ENCODE measurements around the gene IWS1. TPM values are rescaled to one million over a fixed set of nuclear protein-coding genes. Genes with fewer than 3 reads are reported as not detected.
"Not testable (repeated sequence)": the region's sequence is repeated elsewhere in the genome, so short reads cannot be mapped to it uniquely, and the experiment has no call there.

The IWS1 gene
- total and polyA plus RNA-seq, 2 experiments from 2014 or later, result 45.9 to 47.8 TPM

GRCh38 chr2:127574656-127575055, 48.4 kb upstream of the IWS1 start:
- no peak for DNase-seq (ENCODE audit: low spot score)
- Histone ChIP-seq H3K4me2 (no peak overlapping the region), H4K20me1 (ENCODE audit: insufficient read depth, poor library complexity, severe bottlenecking) (no peaks in the 10 kb centered on the region), H3K27ac (no peak overlapping the region), H3K36me3 (replicated peaks; ENCODE audit: insufficient read depth, low read depth) (no peaks in the 10 kb centered on the region), H3K9me3 (ENCODE audit: low read depth) (no peaks in the 10 kb centered on the region), H3K79me2 (no peaks in the 10 kb centered on the region), H3K9me2 (replicated peaks; ENCODE audit: insufficient read depth) (no peaks in the 10 kb centered on the region), H3K4me3 (no peak overlapping the region), H2AFZ (no peak overlapping the region), H3K4me1 (ENCODE audit: insufficient read depth) (peaks cover 3% of the 10 kb centered on the region), H3K27me3 (no peaks in the 10 kb centered on the region)
- TF ChIP-seq EZH2 (IDR thresholded peaks at IDR 0.05; ENCODE audit: borderline replicate concordance), result no peak
- no peak for TF ChIP-seq CTCF (IDR thresholded peaks at IDR 0.05; ENCODE audit: poor library complexity)
- TF ChIP-seq EZH2phosphoT487 (IDR thresholded peaks at IDR 0.05; ENCODE audit: low read depth, severe bottlenecking, unreplicated experiment), result no peak
- 97% methylated on average over 3 of the region's 3 CpGs for WGBS (ENCODE audit: low lambda C conversion rate, missing lambda C conversion rate)

- DNase-seq (ENCODE audit: low spot score), result no peak
- H3K79me2 ChIP-seq, result no peaks in the 10 kb centered on the region
- 96% methylated on average over 17 of the region's 17 CpGs for WGBS (ENCODE audit: low lambda C conversion rate, missing lambda C conversion rate)
- H3K36me3 ChIP-seq (replicated peaks; ENCODE audit: insufficient read depth, low read depth), result no peaks in the 10 kb centered on the region
- H4K20me1 ChIP-seq (ENCODE audit: insufficient read depth, poor library complexity, severe bottlenecking), result no peaks in the 10 kb centered on the region
- H3K27me3 ChIP-seq, result no peaks in the 10 kb centered on the region
- H2AFZ ChIP-seq, result no peak overlapping the region
- no peaks in the 10 kb centered on the region for H3K9me2 ChIP-seq (replicated peaks; ENCODE audit: insufficient read depth)
- peaks cover 3% of the 10 kb centered on the region for H3K4me1 ChIP-seq (ENCODE audit: insufficient read depth)
- H3K9me3 ChIP-seq (ENCODE audit: low read depth), result no peaks in the 10 kb centered on the region
- no peak overlapping the region for H3K4me2 ChIP-seq
- H3K27ac ChIP-seq, result no peak overlapping the region
- H3K4me3 ChIP-seq, result no peak overlapping the region
- TF ChIP-seq EZH2phosphoT487 (IDR thresholded peaks at IDR 0.05; ENCODE audit: low read depth, severe bottlenecking, unreplicated experiment) (no peak), CTCF (IDR thresholded peaks at IDR 0.05; ENCODE audit: poor library complexity) (no peak), EZH2 (IDR thresholded peaks at IDR 0.05; ENCODE audit: borderline replicate concordance) (no peak)
Observed at GRCh38 chr2:127573771-127574170, 47.5 kb upstream of the IWS1 start.

- WGBS (ENCODE audit: low lambda C conversion rate, missing lambda C conversion rate), result 90% methylated on average over 6 of the region's 6 CpGs
- Histone ChIP-seq H2AFZ (no peak overlapping the region), H3K36me3 (replicated peaks; ENCODE audit: insufficient read depth, low read depth) (no peaks in the 10 kb centered on the region), H3K4me1 (ENCODE audit: insufficient read depth) (peaks cover 3% of the 10 kb centered on the region), H3K9me2 (replicated peaks; ENCODE audit: insufficient read depth) (no peaks in the 10 kb centered on the region), H3K27ac (no peak overlapping the region), H3K4me3 (no peak overlapping the region), H4K20me1 (ENCODE audit: insufficient read depth, poor library complexity, severe bottlenecking) (no peaks in the 10 kb centered on the region), H3K9me3 (ENCODE audit: low read depth) (no peaks in the 10 kb centered on the region), H3K79me2 (no peaks in the 10 kb centered on the region), H3K27me3 (no peaks in the 10 kb centered on the region), H3K4me2 (no peak overlapping the region)
- no peak for DNase-seq (ENCODE audit: low spot score)
- TF ChIP-seq EZH2 (IDR thresholded peaks at IDR 0.05; ENCODE audit: borderline replicate concordance), result no peak
- TF ChIP-seq EZH2phosphoT487 (IDR thresholded peaks at IDR 0.05; ENCODE audit: low read depth, severe bottlenecking, unreplicated experiment), result no peak
- no peak for TF ChIP-seq CTCF (IDR thresholded peaks at IDR 0.05; ENCODE audit: poor library complexity)
Observed at GRCh38 chr2:127573298-127573697, 47.0 kb upstream of the IWS1 start.

- H3K4me2 ChIP-seq, result no peak overlapping the region
- no peak overlapping the region for H3K4me3 ChIP-seq
- no peaks in the 10 kb centered on the region for H3K79me2 ChIP-seq
- TF ChIP-seq EZH2phosphoT487 (IDR thresholded peaks at IDR 0.05; ENCODE audit: low read depth, severe bottlenecking, unreplicated experiment), result no peak
- no peak for TF ChIP-seq EZH2 (IDR thresholded peaks at IDR 0.05; ENCODE audit: borderline replicate concordance)
- TF ChIP-seq CTCF (IDR thresholded peaks at IDR 0.05; ENCODE audit: poor library complexity), result no peak
- 89% methylated on average over 5 of the region's 5 CpGs for WGBS (ENCODE audit: low lambda C conversion rate, missing lambda C conversion rate)
- no peaks in the 10 kb centered on the region for H3K9me3 ChIP-seq (ENCODE audit: low read depth)
- no peak overlapping the region for H3K27ac ChIP-seq
- no peak for DNase-seq (ENCODE audit: low spot score)
- H3K36me3 ChIP-seq (replicated peaks; ENCODE audit: insufficient read depth, low read depth), result no peaks in the 10 kb centered on the region
- H3K9me2 ChIP-seq (replicated peaks; ENCODE audit: insufficient read depth), result no peaks in the 10 kb centered on the region
- no peak overlapping the region for H2AFZ ChIP-seq
- no peaks in the 10 kb centered on the region for H4K20me1 ChIP-seq (ENCODE audit: insufficient read depth, poor library complexity, severe bottlenecking)
- peaks cover 3% of the 10 kb centered on the region for H3K4me1 ChIP-seq (ENCODE audit: insufficient read depth)
- H3K27me3 ChIP-seq, result no peaks in the 10 kb centered on the region
Observed at GRCh38 chr2:127572841-127573240, 46.6 kb upstream of the IWS1 start.

GRCh38 chr2:127572352-127572751, 46.1 kb upstream of the IWS1 start:
- not testable (repeated sequence) for H3K9me3 ChIP-seq (ENCODE audit: low read depth); H3K27me3 ChIP-seq; H4K20me1 ChIP-seq (ENCODE audit: insufficient read depth, poor library complexity, severe bottlenecking); H3K27ac ChIP-seq; H3K9me2 ChIP-seq (replicated peaks; ENCODE audit: insufficient read depth); H3K36me3 ChIP-seq (replicated peaks; ENCODE audit: insufficient read depth, low read depth); H3K4me1 ChIP-seq (ENCODE audit: insufficient read depth); H3K4me2 ChIP-seq; H2AFZ ChIP-seq; H3K79me2 ChIP-seq; DNase-seq (ENCODE audit: low spot score); H3K4me3 ChIP-seq
- WGBS (ENCODE audit: low lambda C conversion rate, missing lambda C conversion rate), result 95% methylated on average over 2 of the region's 2 CpGs
